ENCODE data around the gene GPC6.

- TF ChIP-seq, protein P1, sequence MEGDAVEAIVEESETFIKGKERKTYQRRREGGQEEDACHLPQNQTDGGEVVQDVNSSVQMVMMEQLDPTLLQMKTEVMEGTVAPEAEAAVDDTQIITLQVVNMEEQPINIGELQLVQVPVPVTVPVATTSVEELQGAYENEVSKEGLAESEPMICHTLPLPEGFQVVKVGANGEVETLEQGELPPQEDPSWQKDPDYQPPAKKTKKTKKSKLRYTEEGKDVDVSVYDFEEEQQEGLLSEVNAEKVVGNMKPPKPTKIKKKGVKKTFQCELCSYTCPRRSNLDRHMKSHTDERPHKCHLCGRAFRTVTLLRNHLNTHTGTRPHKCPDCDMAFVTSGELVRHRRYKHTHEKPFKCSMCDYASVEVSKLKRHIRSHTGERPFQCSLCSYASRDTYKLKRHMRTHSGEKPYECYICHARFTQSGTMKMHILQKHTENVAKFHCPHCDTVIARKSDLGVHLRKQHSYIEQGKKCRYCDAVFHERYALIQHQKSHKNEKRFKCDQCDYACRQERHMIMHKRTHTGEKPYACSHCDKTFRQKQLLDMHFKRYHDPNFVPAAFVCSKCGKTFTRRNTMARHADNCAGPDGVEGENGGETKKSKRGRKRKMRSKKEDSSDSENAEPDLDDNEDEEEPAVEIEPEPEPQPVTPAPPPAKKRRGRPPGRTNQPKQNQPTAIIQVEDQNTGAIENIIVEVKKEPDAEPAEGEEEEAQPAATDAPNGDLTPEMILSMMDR (IDR thresholded peaks at IDR 0.05) = no peak
- no peak for TF ChIP-seq EZH2 (IDR thresholded peaks at IDR 0.05)
- no peak for TF ChIP-seq EZH2phosphoT487 (IDR thresholded peaks at IDR 0.05)
Measured at GRCh38 chr13:94417294-94417693, 1190.7 kb downstream of the GPC6 start.

All from neural progenitor cell (in vitro differentiated cells).